Measurements from ENCODE around the gene GPNMB.

The GPNMB gene

GRCh38 chr7:23261843-23262452 is 15.4 kb downstream of the GPNMB start:
- TF ChIP-seq CTCF (conservative IDR thresholded peaks at IDR 0.05), result peak; percentile 92
- H3K27ac ChIP-seq, result no peak overlapping the region

GRCh38 chr7:23264916-23265458 is 18.4 kb downstream of the GPNMB start:
- TF ChIP-seq CTCF (conservative IDR thresholded peaks at IDR 0.05), result no peak
- no peak overlapping the region for H3K27ac ChIP-seq

- no peak overlapping the region for H3K27ac ChIP-seq
- TF ChIP-seq CTCF (conservative IDR thresholded peaks at IDR 0.05), result no peak
Measured at GRCh38 chr7:23266918-23267317, 20.3 kb downstream of the GPNMB start.

- TF ChIP-seq CTCF (conservative IDR thresholded peaks at IDR 0.05), result no peak
- H3K27ac ChIP-seq, result no peak overlapping the region
Measured at GRCh38 chr7:23267357-23267756, 20.8 kb downstream of the GPNMB start.

- no peak overlapping the region for H3K27ac ChIP-seq
- TF ChIP-seq CTCF (conservative IDR thresholded peaks at IDR 0.05), result no peak
Measured at GRCh38 chr7:23268167-23268566, 21.6 kb downstream of the GPNMB start.

- H3K27ac ChIP-seq, result no peak overlapping the region
- TF ChIP-seq CTCF (conservative IDR thresholded peaks at IDR 0.05), result no peak
Measured at GRCh38 chr7:23268746-23269145, 22.2 kb downstream of the GPNMB start.

- no peak for TF ChIP-seq CTCF (conservative IDR thresholded peaks at IDR 0.05)
Measured at GRCh38 chr7:23272275-23272674, 25.7 kb downstream of the GPNMB start.

More at GRCh38 chr7:23272275-23272674, 25.7 kb downstream of the GPNMB start:
- no peak overlapping the region for H3K27ac ChIP-seq
